Measurements from ENCODE around the gene VAT1L.

The VAT1L gene

GRCh38 chr16:77868052-77868451 is 79.7 kb downstream of the VAT1L start:
- DNase-seq (ENCODE audit: low read depth in 2 of 2), result no peak

- DNase-seq (ENCODE audit: low read depth in 2 of 2), result no peak
These were observed 80.1 kb downstream of the VAT1L start for GRCh38 chr16:77868478-77868877.

GRCh38 chr16:77869997-77870813 is 81.8 kb downstream of the VAT1L start:
- DNase-seq (ENCODE audit: low read depth in 2 of 2), result no peak

GRCh38 chr16:77871932-77872331 is 83.6 kb downstream of the VAT1L start:
- no peak for DNase-seq (ENCODE audit: low read depth in 2 of 2)

- no peak for DNase-seq (ENCODE audit: low read depth in 2 of 2)
These were observed 84.7 kb downstream of the VAT1L start for GRCh38 chr16:77873066-77873465.

- no peak for DNase-seq (ENCODE audit: low read depth in 2 of 2)
These were observed 86.0 kb downstream of the VAT1L start for GRCh38 chr16:77874347-77874746.

GRCh38 chr16:77876776-77877175 is 88.4 kb downstream of the VAT1L start:
- no peak for DNase-seq (ENCODE audit: low read depth in 2 of 2)

GRCh38 chr16:77877712-77878347 is 89.5 kb downstream of the VAT1L start:
- no peak for DNase-seq (ENCODE audit: low read depth in 2 of 2)

- DNase-seq (ENCODE audit: low read depth in 2 of 2), result no peak
These were observed 93.1 kb downstream of the VAT1L start for GRCh38 chr16:77881355-77882030.

- DNase-seq (ENCODE audit: low read depth in 2 of 2), result peak; percentile 45 to 55
These were observed 94.0 kb downstream of the VAT1L start for GRCh38 chr16:77882358-77882757.

GRCh38 chr16:77885571-77886295 is 97.4 kb downstream of the VAT1L start:
- DNase-seq (ENCODE audit: low read depth in 2 of 2), result no peak

GRCh38 chr16:77888871-77889270 is 100.5 kb downstream of the VAT1L start:
- DNase-seq (ENCODE audit: low read depth in 2 of 2), result no peak

GRCh38 chr16:77890075-77890474 is 101.7 kb downstream of the VAT1L start:
- no peak for DNase-seq (ENCODE audit: low read depth in 2 of 2)

- DNase-seq (ENCODE audit: low read depth in 2 of 2), result no peak
These were observed 105.8 kb downstream of the VAT1L start for GRCh38 chr16:77894162-77894561.

GRCh38 chr16:77895962-77896361 is 107.6 kb downstream of the VAT1L start:
- no peak for DNase-seq (ENCODE audit: low read depth in 2 of 2)

- no peak for DNase-seq (ENCODE audit: low read depth in 2 of 2)
These were observed 108.2 kb downstream of the VAT1L start for GRCh38 chr16:77896415-77897128.

- DNase-seq (ENCODE audit: low read depth in 2 of 2), result peak; percentile 65 to 73
These were observed 108.7 kb downstream of the VAT1L start for GRCh38 chr16:77897129-77897437.

GRCh38 chr16:77897831-77898605 is 109.7 kb downstream of the VAT1L start:
- no peak for DNase-seq (ENCODE audit: low read depth in 2 of 2)

- DNase-seq (ENCODE audit: low read depth in 2 of 2), result peak; percentile 68 to 71
These were observed 110.4 kb downstream of the VAT1L start for GRCh38 chr16:77898671-77899211.

- DNase-seq (ENCODE audit: low read depth in 2 of 2), result no peak
These were observed 111.1 kb downstream of the VAT1L start for GRCh38 chr16:77899416-77899815.
